ENCODE results near the gene SHISA6. TPM values are rescaled to one million over a fixed set of nuclear protein-coding genes. Genes with fewer than 3 reads are reported as not detected.

SHISA6 gene
- total RNA-seq, 1 donor from 2014 or later, result 1.4 TPM

DNA sequence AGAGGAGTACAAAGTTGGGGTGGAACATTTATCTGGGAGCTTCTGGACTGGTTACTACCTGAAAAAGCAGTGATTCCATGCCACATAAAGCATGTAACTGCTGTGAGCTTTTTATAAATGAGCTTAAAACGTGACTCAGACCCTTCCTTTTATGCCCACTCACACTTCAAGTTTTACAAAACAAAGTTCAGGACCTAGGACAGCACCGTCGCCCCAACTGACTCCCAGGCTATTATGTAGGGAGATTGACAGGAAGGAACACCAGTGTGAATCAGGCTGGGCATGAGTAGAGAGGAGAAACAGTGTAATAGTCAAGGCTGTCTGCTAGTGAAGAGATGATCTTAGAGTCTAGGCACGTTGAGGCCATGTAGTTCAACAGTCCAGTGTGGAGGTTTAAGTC lies 265.6 kb downstream of the SHISA6 start:
- H3K27me3 Mint-ChIP-seq (ENCODE audit: low read depth), result peaks cover 57% of the 10 kb centered on the region
- peaks cover 3% of the 10 kb centered on the region for H3K9me3 Mint-ChIP-seq
- peaks cover 18% of the 10 kb centered on the region for H3K4me1 Mint-ChIP-seq
- H3K27ac Mint-ChIP-seq (ENCODE audit: unreplicated experiment), result no peak overlapping the region
- H3K36me3 Mint-ChIP-seq (ENCODE audit: low read depth), result no peaks in the 10 kb centered on the region
- no peak overlapping the region for H3K4me3 Mint-ChIP-seq
- TF ChIP-seq, protein P1, sequence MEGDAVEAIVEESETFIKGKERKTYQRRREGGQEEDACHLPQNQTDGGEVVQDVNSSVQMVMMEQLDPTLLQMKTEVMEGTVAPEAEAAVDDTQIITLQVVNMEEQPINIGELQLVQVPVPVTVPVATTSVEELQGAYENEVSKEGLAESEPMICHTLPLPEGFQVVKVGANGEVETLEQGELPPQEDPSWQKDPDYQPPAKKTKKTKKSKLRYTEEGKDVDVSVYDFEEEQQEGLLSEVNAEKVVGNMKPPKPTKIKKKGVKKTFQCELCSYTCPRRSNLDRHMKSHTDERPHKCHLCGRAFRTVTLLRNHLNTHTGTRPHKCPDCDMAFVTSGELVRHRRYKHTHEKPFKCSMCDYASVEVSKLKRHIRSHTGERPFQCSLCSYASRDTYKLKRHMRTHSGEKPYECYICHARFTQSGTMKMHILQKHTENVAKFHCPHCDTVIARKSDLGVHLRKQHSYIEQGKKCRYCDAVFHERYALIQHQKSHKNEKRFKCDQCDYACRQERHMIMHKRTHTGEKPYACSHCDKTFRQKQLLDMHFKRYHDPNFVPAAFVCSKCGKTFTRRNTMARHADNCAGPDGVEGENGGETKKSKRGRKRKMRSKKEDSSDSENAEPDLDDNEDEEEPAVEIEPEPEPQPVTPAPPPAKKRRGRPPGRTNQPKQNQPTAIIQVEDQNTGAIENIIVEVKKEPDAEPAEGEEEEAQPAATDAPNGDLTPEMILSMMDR (conservative IDR thresholded peaks at IDR 0.05), result no peak
- DNase-seq (ENCODE audit: low read depth, low spot score), result peak; percentile 67

DNA sequence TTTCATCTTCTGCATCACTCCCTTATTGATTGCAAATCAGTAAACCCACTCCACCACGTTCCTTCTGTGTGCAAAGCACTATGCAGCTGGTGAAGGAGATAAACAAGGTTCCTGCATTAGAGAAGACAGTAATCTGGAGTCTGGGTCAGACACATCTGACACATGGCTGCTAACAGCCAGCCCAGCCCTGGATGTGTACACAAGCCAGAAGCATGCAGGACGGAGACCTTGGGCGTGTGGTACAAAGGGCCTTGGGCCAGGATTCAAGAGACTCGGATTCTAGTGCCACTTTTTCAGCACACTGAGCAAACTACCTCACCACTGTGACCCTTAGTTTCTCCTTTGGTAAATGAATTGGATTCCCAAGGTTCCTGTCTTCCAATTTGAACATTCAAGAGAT lies 270.7 kb downstream of the SHISA6 start:
- Mint-ChIP-seq H3K9me3 (peaks cover 2% of the 10 kb centered on the region), H3K36me3 (ENCODE audit: low read depth) (no peaks in the 10 kb centered on the region), H3K4me3 (no peak overlapping the region), H3K27ac (ENCODE audit: unreplicated experiment) (no peak overlapping the region), H3K27me3 (ENCODE audit: low read depth) (peaks cover 64% of the 10 kb centered on the region), H3K4me1 (peaks cover 2% of the 10 kb centered on the region)
- no peak for DNase-seq (ENCODE audit: low read depth, low spot score)
- TF ChIP-seq, protein P1 (conservative IDR thresholded peaks at IDR 0.05), result no peak

DNA sequence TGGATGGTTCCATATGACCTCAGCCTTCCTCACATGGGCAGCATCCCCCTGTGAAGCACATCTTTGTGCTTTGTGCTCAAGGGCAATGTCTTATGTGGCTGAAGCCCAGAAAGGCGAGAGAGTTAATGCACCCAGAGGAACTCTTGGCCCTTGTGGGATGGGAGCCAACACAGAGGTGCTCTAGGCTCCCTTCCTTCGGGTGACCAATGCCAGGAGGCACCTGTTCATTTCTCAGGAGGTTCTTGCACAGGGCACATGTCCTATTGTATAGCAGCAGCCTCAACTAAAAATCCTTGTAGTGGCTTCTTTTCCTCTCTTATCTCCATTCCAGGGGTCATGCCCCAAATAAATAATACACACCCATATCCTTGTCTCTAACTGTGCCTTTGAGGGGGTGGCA lies 273.6 kb downstream of the SHISA6 start:
- Mint-ChIP-seq H3K36me3 (ENCODE audit: low read depth) (no peaks in the 10 kb centered on the region), H3K4me1 (no peaks in the 10 kb centered on the region), H3K9me3 (no peaks in the 10 kb centered on the region), H3K4me3 (no peak overlapping the region), H3K27ac (ENCODE audit: unreplicated experiment) (no peak overlapping the region), H3K27me3 (ENCODE audit: low read depth) (peaks cover 58% of the 10 kb centered on the region)
- TF ChIP-seq, protein P1 (conservative IDR thresholded peaks at IDR 0.05), result no peak
- DNase-seq (ENCODE audit: low read depth, low spot score), result no peak

DNA sequence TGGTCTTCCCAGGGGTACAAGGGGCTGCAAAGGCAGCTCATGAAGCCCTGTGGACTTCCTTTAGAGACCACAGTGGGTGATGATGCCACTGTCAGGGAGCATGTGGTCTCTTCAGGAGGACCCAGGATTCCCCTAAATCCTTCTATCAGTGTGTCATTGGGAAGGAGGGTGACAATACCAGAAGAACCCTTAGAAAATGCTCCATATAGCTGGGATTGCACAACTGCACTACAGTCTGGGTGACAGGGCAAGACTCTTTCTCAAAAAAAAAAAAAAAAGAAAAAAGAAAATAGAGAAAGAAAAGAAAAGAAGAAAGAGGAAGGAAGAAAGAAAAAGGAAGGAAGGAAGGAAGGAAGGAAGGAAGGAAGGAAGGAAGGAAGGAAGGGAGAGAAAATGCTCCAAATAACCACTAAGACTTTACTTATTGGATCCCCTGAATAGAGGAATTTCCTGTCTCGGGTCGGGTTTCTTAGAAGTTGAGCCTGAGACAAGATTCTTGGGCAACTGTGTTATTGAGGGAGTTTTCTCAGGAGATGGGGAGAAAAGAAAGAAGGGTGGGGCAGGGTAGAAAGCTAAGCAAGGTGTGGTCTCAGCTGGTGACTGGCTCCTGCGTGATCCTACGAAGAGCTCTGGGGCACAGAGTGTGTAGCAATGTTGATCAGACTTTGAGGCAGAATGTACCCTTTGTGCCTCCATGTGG lies 274.1 kb downstream of the SHISA6 start:
- H3K4me1 Mint-ChIP-seq, result no peaks in the 10 kb centered on the region
- H3K36me3 Mint-ChIP-seq (ENCODE audit: low read depth), result no peaks in the 10 kb centered on the region
- TF ChIP-seq, protein P1 (conservative IDR thresholded peaks at IDR 0.05), result no peak
- DNase-seq (ENCODE audit: low read depth, low spot score), result no peak
- H3K27me3 Mint-ChIP-seq (ENCODE audit: low read depth), result peaks cover 52% of the 10 kb centered on the region
- H3K27ac Mint-ChIP-seq (ENCODE audit: unreplicated experiment), result no peak overlapping the region
- H3K9me3 Mint-ChIP-seq, result no peaks in the 10 kb centered on the region
- no peak overlapping the region for H3K4me3 Mint-ChIP-seq

DNA sequence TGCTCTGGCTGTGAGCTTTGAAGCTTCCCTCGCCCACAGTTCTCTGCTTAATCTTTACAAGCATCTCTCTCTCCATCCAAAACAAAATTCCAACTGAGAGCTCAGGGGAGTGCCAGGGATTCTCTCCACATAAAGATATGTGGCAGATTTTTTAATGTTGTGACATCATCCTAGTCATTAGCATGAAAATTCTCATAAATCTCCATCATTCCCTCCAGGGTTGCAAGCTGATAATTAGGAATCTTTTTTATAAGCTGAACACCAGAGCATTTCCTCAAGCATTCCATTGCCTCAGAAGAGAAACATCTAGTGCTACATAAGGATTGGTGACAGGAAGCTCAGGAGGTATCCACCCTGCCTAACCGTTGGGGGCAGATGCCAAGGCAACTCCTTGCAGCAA lies 274.9 kb downstream of the SHISA6 start:
- Mint-ChIP-seq H3K9me3 (no peaks in the 10 kb centered on the region), H3K27ac (ENCODE audit: unreplicated experiment) (no peak overlapping the region), H3K36me3 (ENCODE audit: low read depth) (no peaks in the 10 kb centered on the region), H3K27me3 (ENCODE audit: low read depth) (peaks cover 48% of the 10 kb centered on the region), H3K4me3 (no peak overlapping the region), H3K4me1 (no peaks in the 10 kb centered on the region)
- DNase-seq (ENCODE audit: low read depth, low spot score), result no peak
- TF ChIP-seq, protein P1 (conservative IDR thresholded peaks at IDR 0.05), result no peak
